ENCODE measurements around the gene SLC9B2.
A peak's percentile ranks its signal among the peaks of the same experiment; 100 is the strongest.

SLC9B2 gene

DNA sequence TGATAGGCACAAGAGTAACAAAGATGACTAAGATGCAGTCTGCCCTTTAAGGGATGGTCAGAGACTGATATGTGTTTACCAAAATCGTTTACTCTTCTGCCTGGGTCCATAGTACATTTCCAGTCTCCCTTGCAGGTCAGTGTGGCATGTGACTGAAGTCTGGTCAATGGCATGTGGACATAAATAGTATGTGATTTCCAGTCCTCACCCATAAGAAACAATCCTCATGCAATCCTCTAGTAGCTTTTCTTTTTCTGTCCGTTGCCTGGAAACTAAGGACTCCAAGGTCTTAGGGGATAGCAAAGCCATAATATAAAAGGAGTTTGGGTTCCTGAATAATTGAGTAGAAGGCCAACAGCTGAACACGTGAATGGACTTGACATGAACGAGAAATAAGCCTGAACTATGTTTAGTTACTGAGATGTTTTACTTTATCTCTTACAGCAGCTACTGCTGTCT is 1.1 kb downstream of the SLC9B2 start:
- DNase-seq, result peak; percentile 18

GRCh38 chr4:103074744-103075434 is 1.7 kb downstream of the SLC9B2 start:
- DNase-seq, result no peak

DNA sequence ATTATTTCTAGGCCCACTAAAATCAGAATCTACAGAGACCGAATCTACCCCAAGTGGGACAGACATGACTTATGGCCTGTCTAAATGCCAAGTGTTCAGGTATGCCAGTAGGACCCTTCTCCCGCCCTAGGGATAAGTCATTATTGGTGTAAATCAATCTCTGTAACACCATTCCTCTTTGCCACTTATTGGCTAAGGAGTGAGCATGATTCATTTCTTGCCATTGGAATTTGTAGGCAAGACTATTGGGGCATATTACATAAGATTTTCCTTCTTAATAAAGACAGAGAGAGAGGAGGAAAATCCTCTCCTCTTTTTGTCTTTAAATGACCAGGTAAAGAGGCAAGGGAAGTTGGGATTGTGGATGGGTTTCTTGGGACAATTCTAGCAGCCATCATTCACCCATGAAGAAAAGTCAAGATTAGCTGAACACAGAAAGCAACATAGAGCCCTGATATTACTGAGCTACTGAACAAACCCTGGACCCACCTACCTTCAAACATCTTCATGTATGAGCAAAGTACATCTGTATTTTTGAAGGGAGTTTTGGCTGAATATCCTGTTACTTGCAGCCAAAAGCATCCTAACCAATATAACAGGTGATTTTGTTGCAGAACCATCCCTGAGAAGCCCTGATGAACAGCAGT is 2.6 kb downstream of the SLC9B2 start:
- DNase-seq, result peak; percentile 17

- DNase-seq, result no peak
Observed at GRCh38 chr4:103067841-103068547, 8.6 kb downstream of the SLC9B2 start.

GRCh38 chr4:103060453-103061148 is 16.0 kb downstream of the SLC9B2 start:
- DNase-seq, result no peak

DNA sequence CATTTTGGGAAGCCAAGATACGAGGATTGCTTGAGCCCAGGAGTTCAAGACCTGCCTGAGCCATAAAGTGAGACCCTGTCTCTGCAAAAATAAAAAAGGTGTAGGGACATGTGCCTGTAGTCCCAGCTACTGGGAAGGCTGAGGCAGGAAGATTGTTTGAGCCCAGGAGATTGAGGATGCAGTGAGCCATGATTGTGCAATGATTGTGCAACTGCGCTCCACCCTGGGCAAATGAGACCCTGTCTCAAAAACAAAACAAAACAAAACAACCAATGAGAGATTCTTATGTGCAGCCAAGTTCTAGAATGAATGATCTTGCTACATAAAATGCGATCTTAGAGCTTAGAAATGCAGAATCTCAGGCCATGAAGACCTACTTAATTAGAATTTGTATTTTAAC is 22.5 kb downstream of the SLC9B2 start:
- no peak for DNase-seq

GRCh38 chr4:103052779-103053178 is 23.8 kb downstream of the SLC9B2 start:
- DNase-seq, result no peak

- DNase-seq, result no peak
Observed at GRCh38 chr4:103052145-103052544, 24.4 kb downstream of the SLC9B2 start.

- DNase-seq, result peak; percentile 14
Observed at GRCh38 chr4:103050736-103051436, 25.7 kb downstream of the SLC9B2 start.

DNA sequence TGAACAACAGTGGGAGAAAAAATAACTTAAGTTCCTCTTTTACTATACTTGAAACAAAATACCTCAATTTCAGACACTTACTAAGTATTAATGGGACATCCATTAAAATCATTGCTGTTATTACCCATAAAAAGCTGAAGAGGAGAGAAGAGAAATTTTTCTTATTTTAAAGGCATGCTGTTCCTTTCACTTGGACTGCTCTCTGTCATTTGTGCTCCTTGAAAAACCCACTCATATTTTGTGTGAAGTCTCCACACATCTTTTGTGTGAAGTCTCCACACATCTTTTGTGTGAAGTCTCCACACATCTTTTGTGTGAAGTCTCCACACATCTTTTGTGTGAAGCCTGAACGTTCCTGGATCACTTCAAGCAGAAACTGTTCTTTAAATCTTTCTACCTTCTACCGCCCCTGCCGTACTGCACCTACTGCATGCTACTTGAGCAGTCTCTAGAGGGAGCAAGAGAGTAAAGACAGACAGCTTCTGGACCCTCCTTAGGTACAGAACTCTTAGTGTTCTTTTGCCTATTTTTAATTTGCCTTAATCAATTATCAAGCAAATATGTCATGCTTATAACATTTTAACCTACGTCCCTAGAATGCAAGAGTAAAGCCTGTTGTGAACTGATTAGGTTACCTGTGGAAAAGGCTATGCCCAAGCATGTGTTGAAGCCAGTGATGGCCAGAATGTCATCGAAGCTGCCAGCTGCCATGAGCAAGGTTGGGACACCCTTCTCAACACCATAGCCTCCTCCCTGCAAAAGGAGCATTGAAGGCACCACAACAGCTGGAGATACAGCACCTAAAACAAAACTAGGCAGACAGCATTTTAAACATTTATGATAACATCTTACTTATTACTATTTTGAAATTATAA is 29.9 kb downstream of the SLC9B2 start:
- peak; percentile 39 for DNase-seq

- no peak for DNase-seq
Observed at GRCh38 chr4:103044183-103044582, 32.4 kb downstream of the SLC9B2 start.

DNA sequence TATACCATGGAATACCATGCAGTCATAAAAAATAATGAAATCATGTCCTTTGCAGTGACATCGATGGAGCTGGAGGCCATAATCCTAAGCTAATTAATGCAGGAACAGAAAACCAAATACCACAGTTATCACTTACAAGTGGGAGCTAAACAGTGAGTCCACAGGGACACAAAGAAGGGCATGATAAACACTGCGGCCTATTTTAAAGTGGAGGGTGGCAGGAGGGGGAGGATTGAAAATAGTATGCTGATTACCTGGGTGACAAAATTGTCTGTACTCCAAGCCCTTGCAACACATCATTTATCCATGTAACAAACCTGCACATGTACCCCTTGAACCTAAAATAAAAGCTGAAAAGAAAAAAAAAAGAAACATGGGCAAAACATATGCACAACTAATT is 40.4 kb downstream of the SLC9B2 start:
- no peak for DNase-seq

- DNase-seq, result peak; percentile 12
Observed at GRCh38 chr4:103032574-103032973, 44.0 kb downstream of the SLC9B2 start.

GRCh38 chr4:103030791-103031190 is 45.8 kb downstream of the SLC9B2 start:
- DNase-seq, result no peak

GRCh38 chr4:103029300-103029699 is 47.3 kb downstream of the SLC9B2 start:
- DNase-seq, result no peak

DNA sequence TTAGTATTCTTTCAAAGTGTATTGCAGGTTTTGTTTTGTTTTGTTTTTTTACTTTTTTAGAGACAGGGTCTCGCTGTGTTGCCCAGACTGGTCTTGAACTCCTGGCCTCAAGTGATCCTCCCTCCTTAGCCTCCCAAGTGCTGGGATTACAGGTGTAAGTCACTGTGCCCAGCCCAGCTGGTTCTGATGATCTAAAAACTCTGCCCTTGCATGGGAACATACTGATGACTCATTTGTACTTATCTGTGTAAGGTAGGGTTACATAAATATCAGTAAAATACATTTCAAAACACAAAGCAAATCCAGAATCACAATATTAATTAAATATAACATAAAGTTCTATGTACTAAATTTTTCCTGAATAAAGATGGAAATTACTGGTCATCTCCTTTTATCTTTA is 49.7 kb downstream of the SLC9B2 start:
- no peak for DNase-seq

GRCh38 chr4:103024996-103025395 is 51.6 kb downstream of the SLC9B2 start:
- no peak for DNase-seq

GRCh38 chr4:103021120-103021519 is 55.4 kb downstream of the SLC9B2 start:
- no peak for DNase-seq

DNA sequence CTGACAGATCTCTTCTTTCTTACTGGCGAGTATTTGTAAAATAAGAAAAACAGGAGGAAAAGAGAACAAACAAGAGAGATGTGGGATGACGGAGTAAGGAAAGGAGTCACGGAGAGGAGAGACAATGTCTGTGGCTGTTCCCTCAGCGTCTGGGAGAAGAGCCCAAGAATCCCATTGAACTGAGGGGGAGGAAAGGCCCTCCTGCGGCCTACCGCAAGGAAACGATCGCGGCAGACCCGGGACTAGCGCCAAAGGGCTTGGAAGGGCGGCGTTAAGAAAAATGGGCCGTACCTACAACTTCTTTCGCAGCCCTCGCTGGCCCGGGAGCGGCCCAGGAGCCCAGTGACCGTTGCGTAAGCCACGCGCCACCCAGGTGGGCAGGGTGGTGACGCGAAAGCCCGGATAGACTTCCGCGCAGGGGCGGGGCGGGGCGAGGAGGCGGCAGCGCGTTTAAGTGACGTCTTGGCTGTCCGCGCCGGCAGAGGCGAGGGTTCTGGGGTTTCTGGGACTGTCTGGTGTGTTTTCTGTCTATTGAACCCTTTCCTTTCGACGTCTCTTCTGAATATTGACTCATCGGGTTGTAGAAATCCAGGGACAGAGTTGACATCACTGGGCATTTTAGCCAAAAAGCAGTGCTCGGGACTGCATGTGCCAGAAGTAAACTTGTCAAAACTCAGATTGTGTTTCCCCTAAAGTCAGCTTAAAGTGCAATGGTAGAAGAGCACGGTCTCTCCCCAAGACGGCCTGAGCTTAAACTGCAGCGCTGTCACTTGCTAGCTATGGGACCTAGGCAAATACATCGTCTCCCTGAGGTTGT is 57.0 kb downstream of the SLC9B2 start, which contains the start of gene SLC9B1:
Gene SLC9B1, minus strand, starts transcription at position 398 of the 817 bp plus-strand sequence. CDS start 27,994 bp downstream, outside the sequence.
- DNase-seq, result peak; percentile 98
